ENCODE results near the gene SEC22A.

SEC22A gene

GRCh38 chr3:123289391-123290106 is 87.8 kb downstream of the SEC22A start:
- DNase-seq, result no peak

GRCh38 chr3:123290107-123290930 is 88.6 kb downstream of the SEC22A start:
- DNase-seq, result no peak

- no peak for DNase-seq
Observed at GRCh38 chr3:123290962-123291361, 89.2 kb downstream of the SEC22A start.

- no peak for DNase-seq
Observed at GRCh38 chr3:123291404-123291803, 89.7 kb downstream of the SEC22A start.

- DNase-seq, result no peak
Observed at GRCh38 chr3:123292321-123293310, 90.9 kb downstream of the SEC22A start.

- DNase-seq, result no peak
Observed at GRCh38 chr3:123294296-123294938, 92.7 kb downstream of the SEC22A start.

GRCh38 chr3:123295171-123295900 is 93.6 kb downstream of the SEC22A start:
- no peak for DNase-seq

GRCh38 chr3:123295901-123296250 is 94.1 kb downstream of the SEC22A start:
- DNase-seq, result no peak

- DNase-seq, result no peak
Observed at GRCh38 chr3:123296261-123296660, 94.5 kb downstream of the SEC22A start.

- no peak for DNase-seq
Observed at GRCh38 chr3:123296836-123297626, 95.3 kb downstream of the SEC22A start.

- DNase-seq, result no peak
Observed at GRCh38 chr3:123297627-123297899, 95.8 kb downstream of the SEC22A start.

GRCh38 chr3:123298903-123299302 is 97.2 kb downstream of the SEC22A start:
- DNase-seq, result no peak

- DNase-seq, result no peak
Observed at GRCh38 chr3:123299581-123299980, 97.8 kb downstream of the SEC22A start.

- no peak for DNase-seq
Observed at GRCh38 chr3:123300056-123300455, 98.3 kb downstream of the SEC22A start.

- no peak for DNase-seq
Observed at GRCh38 chr3:123300583-123300982, 98.8 kb downstream of the SEC22A start.

GRCh38 chr3:123301331-123302184 is 99.8 kb downstream of the SEC22A start:
- DNase-seq, result no peak

GRCh38 chr3:123302961-123303360 is 101.2 kb downstream of the SEC22A start:
- DNase-seq, result no peak

- DNase-seq, result no peak
Observed at GRCh38 chr3:123303976-123304560, 102.3 kb downstream of the SEC22A start.

- peak in 1 of 14 donors; percentile 5 for DNase-seq
Observed at GRCh38 chr3:123305192-123305591, 103.4 kb downstream of the SEC22A start.

GRCh38 chr3:123307064-123307463 is 105.3 kb downstream of the SEC22A start:
- DNase-seq, result no peak
